GM18507 (cell line): Measurements from ENCODE around the gene GRIA4.
"Not testable (repeated sequence)": the region's sequence is repeated elsewhere in the genome, so short reads cannot be mapped to it uniquely, and the experiment has no call there.

Source experiments
- DNase-seq: peaks from one replicate; pipeline ENCODE4 v3.0.0; 2011; ENCODE audit warnings: low read depth; ENCODE audit not compliant: insufficient read length; ENCODE audit errors: extremely low spot score
- FAIRE-seq: peaks from 2 replicates; lab custom pipeline; 2011; peaks lifted over from hg19 to GRCh38; lab: Jason Lieb, UNC

The GRIA4 gene

DNA sequence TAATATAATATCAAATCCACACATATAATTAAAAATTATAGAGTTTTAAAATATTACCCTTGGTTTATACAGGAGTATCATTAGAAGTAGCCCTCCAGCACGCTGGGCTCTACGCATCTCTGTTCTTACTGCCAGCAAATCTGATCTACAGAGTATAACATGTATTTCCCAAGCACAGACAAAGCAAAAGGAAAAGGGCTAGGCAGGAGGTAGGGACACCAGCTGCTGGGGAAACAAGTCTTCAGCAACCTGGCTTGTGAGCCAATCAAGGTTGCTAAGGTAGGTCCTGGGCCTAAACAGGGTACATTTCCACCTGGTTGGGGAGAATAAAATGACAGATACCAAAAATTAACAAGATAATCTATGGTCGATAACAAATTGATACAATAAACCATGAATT, 163.6 kb downstream of the GRIA4 start:
- not testable (repeated sequence) for FAIRE-seq, DNase-seq

DNA sequence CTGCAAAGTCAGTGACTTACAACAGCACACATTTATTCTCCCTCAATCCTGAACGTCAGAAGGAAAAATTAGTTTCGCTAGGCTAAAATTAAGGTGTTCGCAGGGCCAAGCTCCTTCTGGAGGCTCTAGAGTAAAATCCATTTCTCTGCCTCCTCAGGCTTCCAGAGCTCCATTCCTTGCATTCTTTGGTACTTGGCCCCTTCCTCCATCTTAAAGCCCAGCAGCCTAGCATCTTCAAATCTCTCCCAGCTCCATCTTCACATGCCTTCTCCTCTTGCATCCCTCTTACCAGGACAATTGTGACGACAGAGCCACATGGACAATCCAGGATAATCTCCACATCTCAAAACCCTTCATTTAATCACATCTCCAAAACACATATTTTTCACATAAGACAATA, 165.0 kb downstream of the GRIA4 start:
- FAIRE-seq (no peak), DNase-seq (no peak)

DNA sequence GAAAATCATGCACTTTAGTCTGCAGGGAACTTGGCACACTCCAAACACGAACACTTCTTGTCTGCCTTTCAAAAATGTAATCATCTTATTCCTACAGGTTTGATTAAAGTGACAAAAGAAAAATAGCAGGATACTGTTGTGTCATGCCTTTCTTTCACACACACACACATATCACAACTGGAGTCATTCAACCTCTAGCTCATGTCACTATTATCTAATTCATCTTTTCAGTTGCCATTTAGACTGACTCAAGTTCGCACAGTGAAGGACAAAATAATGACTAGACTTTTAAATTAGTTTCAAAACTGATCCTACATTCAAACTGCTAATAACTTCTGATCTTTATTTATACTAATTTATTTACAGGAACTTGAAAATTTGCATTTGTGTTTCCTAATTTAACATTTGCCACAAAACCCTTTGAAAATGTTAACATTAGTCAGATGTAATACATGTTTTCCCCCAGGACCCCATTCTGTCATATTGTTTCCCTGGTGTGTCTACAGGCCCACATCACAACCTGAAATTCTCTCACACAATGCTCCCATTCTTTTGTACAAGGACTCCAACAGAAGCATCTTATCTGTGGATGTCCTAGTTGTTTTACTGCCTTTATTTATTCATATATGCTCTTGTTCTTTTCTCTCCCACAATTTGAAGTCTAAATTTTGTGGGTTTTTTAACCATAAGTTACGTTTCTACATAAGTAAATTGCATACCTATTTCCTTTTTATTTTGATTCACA, 171.1 kb downstream of the GRIA4 start:
- DNase-seq (no peak), FAIRE-seq (no peak)

DNA sequence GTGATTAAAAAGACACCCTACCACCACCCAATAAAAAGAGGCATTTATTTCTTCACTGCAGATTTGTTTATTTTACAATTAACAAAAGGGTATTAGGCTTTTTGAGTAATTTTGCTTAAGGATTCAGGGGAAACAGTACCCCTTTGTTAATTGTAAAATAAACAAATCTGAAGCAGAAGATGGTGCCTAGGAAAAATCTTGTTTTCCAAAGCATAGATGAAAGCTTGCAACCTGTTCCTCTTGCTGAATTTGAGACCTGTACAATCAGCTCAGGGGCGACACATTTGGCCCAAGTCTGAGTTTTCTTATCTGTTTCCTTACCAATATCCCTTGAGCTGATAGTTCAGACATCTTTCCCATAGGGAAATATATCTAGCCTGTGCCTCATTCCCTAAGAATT, 171.9 kb downstream of the GRIA4 start:
- FAIRE-seq: no peak
- DNase-seq: no peak

DNA sequence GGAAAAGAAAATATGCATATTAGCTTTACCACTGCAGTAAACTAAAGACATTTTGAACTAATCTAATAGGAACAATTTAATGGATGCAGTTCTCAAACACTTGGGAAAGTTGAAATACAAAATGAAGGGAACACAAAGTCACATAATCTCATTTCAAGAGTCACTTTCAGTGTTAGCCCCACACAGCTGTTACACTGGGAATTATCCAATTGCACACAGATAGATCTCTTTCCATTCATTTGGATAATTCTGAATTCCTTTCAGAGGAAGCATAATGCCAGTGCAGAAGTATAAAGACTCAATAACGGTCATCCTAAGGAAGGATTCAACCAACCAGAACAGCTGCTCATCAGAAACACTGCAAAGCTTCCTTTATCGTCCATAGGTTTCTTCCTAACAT, 173.3 kb downstream of the GRIA4 start:
- DNase-seq (no peak), FAIRE-seq (no peak)

DNA sequence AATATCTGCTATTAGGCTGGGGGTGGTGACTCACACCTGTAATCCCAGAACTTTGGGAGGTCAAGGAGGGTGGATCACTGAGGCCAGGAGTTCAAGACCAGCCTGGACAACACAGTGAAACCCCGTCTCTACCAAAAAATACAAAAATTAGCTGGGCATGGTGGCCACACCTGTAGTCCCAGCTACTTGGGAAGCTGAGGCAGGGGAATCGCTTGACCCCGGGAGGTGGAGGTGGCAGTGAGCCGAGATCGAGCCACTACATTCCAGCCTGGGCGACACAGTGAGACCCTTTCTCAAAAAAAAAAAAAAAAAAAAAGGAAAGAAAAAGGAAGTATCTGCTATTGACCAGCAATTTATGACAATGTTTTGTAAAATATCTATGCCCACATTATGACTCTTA, 176.0 kb downstream of the GRIA4 start:
- DNase-seq, FAIRE-seq: not testable (repeated sequence)

DNA sequence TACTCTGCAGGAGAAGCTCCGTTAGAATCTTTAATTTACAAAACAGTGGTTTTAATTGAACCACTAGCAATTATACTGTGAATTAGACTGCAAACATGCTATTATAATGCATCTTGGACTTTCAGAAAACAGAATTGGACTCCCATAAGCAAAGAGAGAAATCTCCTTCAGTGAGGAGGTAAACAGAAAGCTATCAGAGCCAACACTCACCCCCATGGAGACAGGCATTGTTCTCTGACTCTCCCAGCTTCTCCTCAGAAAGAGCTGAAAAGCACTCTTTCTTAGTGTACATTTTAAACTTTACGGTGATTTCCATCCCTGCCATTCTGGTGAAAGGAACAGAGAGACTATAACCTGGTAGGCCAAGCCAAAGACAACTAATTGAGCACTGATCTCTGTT, 176.9 kb downstream of the GRIA4 start:
- FAIRE-seq (no peak), DNase-seq (no peak)

DNA sequence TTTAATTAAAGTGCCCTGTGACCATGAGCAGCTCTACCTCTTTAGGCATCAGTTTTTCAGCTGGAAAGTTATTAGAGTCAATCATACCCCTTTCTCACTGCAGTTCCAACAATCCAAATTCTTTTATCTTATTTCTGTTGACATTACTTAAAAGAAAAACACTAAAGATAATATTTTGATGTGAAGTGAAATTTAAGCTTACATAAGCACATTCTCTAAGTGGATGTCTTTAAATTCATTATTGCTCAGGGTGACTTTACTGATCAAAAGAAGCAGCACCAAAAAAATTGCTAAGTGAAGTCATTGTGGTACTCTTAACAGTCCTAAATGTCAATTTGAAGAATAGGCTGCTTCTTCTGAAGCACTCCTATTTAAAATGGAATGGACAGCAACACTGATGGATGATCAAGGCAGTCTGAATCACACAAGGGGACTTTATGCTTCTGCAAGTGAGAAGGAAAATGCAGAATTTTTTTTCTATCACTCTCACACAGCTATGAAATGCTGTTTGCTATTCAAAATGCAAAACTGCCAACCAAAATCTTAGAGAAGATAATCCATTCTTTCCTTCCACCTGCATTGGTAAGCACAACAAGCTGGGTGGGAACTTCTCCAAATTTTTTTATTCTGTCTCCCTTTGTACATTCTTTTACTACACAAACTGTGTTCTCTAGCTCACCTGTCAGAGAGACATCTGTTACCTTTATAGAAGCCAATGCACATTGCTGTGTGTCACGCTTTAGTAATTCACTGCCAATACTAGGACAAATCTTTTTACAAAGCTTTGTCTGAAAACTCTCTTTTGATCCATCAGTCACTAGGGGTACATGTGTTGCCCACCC, 179.9 kb downstream of the GRIA4 start:
- FAIRE-seq: no peak

DNA sequence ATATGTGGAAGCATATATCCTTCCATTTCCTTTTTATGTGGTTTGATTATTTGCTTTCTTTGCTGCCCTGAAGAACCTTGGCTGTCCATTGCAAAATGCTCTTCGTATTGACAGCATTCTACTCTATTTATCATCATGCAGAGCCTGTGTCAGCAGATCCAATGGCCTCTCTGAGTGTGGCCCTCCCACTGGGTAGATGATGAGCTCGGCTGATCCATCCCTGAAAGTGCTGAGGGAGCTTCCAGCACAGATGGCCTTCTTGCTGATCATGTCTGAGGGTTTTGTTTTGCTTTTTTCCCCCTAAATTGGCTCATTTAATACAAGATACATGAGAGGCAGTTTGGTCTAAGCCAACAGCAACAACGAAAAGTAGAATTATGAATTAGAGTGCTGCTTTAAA, 181.0 kb downstream of the GRIA4 start:
- FAIRE-seq (no peak), DNase-seq (no peak)

More for the DNA sequence above, 179.9 kb downstream of the GRIA4 start:
- DNase-seq: no peak

DNA sequence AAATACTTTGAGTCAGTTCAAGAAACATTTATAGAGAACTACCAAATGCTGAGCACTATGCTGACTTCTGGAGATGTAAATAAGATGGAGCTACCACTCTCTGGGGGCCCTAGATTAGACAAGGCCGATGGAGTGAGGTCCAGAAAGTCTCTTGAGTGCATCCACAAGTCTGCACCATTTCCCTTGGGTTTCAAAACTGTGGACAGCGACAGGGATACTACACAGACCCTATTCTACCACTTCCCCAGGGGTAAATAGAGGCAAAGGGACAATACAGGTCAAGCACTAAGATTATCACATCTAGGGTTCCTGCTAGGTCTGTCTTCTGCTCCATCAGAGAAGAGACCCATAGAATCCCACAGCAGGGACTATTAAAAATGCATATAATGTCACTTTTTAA, 183.2 kb downstream of the GRIA4 start:
- no peak for FAIRE-seq
- DNase-seq: no peak

DNA sequence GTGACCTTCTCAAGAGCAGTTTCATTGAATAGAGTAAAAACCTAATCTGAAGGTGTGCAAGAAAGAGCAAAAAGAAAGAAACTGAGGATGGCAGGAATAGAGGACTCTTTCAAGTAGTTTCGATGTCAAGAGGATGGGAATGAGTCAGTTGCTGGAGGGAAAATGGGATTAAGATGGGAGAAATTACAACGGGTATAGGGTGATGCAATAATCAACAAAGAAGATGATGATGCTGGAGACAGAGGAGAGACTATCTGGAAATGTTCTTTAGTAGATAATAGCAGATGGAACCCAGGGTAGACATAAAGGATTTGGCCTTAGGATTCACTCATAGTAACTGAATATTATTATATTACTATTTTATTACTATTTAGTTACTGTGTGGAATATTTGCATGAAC, 189.4 kb downstream of the GRIA4 start:
- DNase-seq (no peak), FAIRE-seq (no peak)

DNA sequence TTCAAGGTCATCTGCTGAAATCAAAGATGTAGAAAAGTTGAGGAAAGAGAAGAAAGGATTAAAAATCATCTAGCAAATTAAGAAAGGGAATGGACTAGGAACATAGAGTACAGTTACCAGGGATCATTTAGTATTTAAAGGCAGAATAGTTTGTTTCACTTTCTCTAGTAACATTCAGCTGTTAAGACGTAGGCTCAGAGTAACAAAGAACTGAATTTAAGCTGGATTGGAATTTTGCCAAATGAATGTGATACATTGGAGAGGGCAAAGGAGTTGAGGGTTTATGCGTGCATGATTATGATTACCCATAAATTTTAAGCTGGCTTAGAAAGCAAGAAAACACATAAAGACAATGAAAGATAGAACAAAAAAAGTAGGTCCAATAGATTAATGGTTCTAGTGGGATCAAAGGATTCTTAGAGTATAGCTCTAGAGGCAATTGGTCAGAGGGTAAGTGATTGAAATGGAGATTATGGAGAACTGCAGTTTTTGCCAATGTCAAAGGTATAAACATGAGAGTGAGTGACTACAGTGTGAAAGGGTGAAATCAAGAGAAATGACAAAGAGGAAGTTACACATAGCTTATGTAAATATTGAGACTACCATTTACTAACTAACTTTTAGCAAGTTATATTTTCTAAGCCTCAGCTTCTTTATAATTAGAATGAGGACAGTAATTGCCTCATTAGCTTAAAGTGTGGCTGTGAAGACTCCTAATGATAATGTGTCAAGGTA, 190.0 kb downstream of the GRIA4 start:
- no peak for DNase-seq
- no peak for FAIRE-seq

DNA sequence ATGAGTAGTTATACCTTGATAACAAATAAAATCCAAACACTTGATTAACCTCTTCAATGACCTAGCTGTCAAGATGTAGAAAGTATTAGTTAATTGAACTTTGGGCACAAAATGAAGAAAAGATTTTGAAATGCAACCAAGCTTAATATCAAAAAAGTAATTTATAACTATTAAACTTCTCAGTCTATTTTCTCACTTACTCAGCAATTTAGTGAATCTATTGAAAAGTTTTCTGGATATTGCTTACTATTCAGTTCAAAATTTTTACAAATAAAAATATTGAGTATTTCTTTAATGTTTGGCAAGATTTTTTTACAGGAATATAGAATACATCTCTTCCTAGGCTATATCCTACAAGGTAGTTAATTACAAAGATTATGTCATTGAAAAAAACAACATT, 192.5 kb downstream of the GRIA4 start:
- DNase-seq (no peak), FAIRE-seq (no peak)

DNA sequence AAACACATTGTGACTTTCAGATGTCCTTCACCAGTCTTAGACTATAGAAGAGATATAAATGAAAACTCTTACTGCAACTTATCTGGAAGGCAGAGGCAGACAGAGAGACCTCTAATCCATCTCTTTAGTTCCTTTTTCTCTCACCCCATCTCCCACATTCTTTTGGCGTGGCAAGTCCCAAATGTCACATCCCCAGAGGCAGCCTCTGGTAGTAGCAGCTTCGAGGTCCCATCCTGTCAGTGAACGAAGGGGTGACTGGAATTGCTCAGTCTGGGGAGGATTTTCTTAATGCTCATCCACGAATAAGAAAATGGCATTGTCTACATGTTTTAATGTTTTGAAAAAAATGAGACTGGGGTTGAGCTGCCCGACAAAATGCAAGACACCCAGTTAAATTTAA, 201.4 kb downstream of the GRIA4 start:
- DNase-seq: no peak
- no peak for FAIRE-seq

DNA sequence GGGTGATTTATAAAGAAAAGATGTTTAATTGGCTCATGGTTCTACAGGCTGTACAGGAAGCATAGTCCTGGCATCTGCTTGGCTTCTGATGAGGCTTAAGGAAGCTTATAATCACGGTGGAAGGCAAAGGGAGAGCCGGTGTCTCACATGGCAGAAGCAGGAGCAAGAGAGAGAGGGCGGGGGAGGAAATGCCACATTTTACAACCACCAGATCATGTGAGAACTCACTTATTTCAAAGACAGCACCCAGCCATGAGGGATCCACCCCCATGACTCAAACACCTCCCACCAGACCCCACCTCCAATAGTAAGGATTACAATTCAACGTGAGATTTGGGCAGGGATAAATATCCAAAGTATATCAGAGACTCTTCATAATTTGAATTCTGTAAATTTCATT, 211.5 kb downstream of the GRIA4 start:
- DNase-seq: no peak

DNA sequence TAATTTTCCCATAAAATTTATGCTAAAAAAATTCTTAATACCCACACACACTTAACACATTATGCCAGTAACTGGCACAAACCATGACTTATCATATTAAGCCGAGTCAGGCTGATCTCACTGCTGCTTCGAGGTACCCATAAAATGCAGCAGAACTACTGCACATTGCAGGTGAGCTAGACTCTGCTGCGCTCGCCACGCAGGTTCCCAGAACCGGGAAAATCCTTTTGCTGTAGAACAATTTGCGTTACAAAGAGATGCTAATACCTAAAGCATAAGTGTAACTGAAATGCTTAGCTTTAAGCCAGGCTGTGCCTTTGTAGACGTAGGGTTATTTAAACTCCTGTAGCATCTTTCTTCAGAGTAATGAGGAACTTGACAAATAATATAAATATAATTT, 211.9 kb downstream of the GRIA4 start:
- FAIRE-seq: no peak

More for the DNA sequence above, 211.5 kb downstream of the GRIA4 start:
- no peak for FAIRE-seq

DNA sequence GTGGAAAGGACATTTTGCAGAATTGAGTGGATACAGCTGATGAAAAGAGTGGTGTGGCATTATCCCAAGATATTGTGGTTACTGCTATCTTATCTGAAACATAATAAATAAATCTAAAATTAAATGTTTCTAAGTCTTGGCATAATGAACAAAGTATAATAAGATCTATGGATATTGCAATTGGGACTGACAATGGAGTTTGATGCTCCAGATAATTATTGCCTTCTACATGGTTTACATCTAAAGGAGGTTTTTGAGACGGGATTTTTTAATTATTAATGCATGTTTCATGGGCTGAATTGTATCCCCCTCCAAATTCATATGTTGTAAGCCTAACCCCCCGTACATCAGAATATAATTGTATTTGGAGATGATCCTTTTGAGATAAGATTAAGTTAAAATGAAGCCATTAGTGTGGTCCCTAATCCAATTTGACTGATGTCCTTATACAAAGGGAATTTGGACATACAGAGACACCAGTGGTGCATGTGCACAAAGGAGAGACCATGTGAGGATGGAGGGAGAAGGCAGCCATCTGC, 213.7 kb downstream of the GRIA4 start:
- FAIRE-seq (no peak), DNase-seq (no peak)

More for the DNA sequence above, 211.9 kb downstream of the GRIA4 start:
- no peak for DNase-seq

DNA sequence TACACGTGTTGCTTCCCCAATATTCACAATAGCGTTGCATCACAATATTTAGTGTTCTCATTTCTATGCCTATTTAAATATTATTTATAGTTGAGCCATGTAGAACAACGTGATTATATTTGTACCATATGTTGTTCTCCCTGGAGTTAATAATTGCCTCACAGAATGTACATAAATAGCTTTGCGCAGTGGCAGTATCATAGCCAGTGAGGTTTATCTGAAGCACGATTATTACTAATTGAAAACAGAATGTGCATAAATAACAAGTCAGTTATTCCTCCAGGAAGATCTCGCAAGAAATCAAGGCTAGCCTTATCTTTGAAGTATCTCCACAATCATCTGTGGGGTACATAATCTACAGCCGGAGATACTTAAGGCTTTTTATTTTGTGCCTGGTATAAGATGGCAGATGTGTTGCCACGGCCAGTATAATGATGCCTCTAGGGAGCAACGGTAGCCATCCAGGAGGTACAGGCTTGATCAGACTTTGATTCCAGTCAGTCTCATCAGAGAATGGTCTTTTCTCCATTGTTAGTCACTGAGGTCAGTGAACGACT, 214.7 kb downstream of the GRIA4 start:
- FAIRE-seq: no peak
- no peak for DNase-seq

DNA sequence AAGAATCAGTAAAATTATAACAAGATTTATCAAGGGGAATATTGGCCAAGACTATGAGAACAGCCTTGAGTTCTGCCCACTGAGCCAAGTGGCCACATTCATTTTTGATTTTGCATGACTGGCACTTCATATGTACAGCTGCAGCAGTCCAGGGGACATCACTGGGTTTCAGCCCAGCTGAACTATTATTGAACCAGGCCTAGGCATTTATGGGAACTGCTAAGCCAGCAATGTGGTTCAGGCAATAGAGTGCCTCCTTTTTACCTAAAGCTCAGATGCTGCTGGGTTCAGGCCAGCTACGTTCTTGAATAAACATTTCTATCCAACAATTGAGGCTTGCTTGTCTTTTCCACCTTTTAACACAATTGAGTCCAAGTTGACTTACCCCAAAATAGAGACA, 215.3 kb downstream of the GRIA4 start:
- DNase-seq: no peak

DNA sequence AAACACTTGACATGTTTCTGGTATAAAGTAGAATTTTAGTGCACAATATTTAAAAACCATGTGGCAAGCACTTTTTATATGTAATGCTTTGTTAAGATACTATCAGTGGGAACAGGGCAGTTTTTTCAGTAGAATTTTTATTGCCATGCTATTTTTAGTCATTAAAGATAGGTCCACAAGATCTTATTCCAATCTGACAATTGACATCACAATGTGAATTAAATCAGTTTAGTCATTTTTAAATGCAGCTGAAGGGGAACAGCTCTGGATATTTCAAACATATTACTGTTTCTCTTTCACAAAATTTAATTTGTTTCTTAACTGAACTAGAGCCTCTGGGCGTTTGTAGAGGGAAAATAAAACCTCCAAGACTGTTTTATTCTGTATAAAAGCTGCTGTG, 218.0 kb downstream of the GRIA4 start:
- FAIRE-seq (no peak), DNase-seq (no peak)

More for the DNA sequence above, 215.3 kb downstream of the GRIA4 start:
- no peak for FAIRE-seq
